Limb (tissue), 2 donors: ENCODE data around the gene CDC42BPB.

Source experiments
- DNase-seq, 2 donors: peaks; one replicate each; pipeline ENCODE4 v3.0.0-alpha.2; 2016; ENCODE audit errors: extremely low spot score in 2 of 2

The CDC42BPB gene

DNA sequence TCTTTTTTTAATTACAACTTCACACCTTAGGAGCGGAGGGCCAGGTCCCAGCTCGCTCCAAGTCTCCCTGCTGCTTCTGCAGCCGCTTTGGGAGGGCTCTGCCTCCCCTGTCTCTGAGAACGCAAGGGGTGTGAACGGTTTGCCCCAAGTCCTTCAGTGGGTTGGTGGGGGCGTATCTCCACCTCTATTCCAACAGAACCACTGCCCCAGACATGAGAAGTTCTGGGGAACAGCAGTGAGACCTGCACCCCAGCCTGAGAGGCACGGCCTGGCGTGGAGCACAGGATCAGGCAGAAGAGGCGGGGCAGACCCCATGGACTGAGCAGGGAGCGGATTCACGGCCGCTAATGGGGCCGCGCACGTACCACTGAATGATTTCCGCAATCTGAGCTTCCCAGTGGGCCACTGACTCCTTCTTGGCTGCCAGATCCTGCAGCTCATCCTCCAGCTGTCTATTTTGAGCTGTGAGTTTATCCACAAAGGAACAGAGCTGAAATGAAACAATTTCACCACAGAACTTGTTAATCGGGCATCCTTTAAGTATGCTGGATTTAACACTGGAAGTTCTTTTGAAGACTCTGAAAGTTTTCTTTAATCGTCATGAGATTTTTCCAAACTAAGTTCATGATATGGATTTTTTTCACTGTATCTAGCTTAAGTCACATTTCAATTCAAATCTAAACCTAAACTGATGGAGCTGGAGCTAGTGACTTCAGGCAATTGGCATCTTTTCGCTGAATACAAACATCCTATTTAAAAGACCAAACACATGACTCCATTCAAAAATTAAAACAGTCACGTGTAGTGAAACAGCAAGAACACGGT, 90.5 kb downstream of the CDC42BPB start:
- DNase-seq, result peak; percentile 65 to 73

DNA sequence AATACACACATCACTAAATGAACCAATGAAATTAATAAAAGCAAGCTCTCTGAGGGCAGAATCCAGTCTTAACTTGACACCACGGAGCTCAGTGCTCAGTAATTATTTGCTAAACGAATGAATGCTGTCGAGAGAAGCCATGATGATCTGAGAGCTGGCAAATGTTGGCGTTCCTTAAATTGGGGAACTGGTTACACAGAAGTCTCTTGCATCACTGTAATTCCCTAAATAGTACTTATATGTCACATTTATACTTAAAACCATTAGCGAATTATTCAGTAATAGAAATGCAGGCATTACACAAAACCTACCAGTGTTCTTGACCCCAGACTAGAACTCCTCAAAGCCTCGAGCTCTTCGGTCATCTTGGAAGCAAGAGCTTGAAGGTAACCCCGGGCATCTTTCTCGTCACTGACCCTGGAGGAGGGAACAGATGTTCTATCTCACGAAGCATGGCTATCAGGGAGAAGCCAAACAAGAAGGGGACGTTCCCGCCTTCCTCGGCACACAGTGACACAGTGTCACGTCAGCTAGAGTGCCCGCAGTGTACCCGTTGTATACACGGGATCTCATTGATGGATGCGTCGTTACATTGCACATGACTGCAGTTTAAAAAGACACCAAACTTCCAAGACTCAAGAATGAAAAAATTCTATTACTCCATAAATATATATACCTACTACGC, 91.2 kb downstream of the CDC42BPB start:
- DNase-seq, result no peak

DNA sequence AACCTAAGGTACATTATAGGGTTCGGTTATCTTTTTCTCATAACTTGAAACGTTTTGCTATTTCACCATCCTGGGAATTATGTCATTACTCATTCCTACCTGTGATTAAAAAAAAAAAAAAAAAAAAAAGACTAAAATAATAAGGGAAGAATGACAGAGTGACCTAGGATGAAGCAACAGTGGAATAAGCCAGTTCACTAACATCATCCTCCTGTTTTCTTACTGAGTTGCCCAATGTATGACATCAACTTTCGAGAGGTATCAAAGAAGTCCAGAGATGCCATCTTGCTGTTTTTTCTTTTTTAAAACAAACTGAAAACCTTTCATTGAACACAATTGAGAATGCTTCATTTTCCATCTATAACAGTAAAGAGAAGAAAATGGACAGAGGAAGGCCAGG, 92.1 kb downstream of the CDC42BPB start:
- no peak for DNase-seq

DNA sequence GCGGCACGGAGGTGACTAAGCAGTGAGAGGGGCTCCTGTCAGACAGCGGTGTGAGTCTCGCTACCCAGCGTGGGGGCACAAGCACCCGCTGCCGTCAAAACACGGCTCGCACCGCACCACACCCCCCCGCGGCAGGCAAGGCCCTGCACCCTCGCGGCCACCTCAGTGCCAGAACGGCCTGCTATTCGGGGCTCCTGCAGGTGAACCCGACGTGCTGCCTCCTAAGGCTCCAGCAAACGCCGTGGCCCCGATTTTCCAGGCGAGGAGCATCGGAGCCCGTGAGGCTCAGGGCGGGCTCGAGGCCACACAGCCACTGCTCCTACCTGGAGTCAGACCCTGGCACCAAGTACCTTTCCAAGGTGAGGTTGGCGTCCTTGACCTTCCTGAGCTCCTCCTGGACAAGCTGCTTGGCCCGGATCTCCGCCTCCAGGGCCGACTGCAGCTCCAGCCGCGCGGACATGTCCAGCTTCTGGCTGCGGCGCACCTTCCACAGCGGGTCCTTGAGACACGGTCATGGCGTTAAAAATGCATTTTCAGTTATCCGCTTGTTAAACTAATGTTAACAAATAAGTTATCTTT, 93.1 kb downstream of the CDC42BPB start:
- no peak for DNase-seq

DNA sequence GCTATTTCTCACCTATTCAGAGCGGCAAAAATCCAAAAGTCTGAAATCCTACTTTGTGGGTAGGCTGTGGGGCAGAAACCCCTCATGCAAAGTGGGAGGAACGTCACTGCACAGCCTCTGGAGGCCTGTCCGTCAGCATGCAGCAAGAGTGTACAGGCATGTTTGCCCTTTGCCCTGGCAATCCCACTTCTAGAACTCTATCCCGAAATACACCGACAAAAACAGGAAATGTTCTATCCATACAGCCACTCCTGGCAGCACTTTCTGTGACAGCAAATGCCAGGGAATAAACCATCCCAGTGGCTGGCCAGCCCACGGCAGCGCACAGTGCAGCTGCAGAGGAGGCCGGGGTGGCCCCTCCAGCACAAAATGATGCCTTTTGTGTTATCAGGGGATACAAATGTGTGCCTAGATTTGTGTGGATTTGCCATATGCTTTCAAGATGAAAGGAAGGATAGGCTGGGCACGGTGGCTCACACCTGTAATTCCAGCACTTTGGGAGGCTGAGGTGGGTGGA, 95.2 kb downstream of the CDC42BPB start:
- DNase-seq, result no peak

DNA sequence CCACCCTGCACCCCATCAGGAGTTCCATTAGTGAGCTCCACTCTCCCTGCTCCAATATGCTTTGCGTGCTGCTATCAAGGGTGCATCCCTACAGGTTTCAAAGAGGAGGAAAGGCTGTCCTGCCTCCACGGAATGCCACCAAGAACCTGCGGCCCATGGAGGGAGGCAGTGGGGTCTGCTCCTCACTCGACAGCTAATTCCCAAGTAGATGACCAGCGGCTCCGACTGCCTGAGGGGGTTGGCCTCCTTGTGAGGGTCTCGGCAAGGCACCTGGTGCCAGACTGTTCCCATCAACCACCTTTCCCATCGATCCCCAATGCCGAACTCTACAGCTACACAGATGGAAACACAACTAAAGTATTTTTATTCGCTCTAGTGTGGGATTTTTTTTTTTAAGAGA, 98.9 kb downstream of the CDC42BPB start:
- no peak for DNase-seq

DNA sequence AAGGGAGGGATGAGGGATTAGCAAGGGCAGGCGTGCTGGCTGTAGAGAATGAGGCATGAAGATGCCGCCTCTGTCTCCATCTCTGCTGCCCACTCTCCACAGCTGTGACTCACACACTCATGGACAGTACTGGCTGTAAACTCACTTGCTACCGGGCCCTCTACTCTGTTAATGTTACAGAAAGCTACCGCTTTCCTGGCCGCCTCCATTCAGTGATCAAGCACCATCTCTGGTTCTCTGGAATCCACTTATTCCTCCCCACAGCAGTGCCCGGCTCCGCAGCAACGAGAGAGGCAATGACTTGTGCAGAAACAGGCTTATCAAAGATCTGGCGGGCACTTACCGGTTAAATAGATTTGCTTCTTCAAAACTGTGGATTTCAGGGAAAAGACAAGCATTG, 100.1 kb downstream of the CDC42BPB start:
- no peak for DNase-seq

DNA sequence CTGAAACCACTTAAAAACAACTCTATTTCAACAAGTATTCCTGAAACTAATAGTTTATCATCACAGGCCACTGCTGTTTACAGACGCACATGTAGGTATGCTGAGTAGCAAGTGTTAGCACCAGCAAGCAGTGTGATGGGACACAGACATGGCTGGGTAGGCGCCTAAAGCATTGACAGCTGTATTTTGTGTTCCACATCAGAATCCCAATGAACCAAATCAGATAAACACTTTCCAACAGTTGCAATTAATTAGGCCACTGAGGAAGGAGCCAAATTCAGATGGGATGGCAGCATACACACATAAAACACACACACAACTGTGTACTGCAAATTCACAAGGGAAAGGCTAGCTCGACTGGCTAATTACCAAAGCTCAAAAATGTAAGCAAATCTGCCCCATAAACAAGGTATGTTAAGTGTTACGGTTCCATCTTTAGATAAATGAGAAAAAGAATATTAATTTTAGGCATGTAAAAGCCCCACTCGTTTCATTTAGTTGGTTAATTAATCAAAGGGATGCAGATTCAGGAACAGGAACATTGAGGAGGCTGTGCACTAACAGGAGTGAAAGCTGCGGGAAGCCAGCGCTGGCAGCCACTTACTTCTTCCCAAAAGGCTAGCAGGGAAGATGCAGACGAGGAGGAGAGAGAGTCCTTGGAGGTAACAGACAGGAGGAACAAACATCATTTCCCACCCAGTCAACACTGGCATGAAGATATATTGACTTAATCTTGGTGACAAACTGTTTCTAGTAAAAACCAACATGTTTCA, 101.5 kb downstream of the CDC42BPB start:
- DNase-seq, result no peak

DNA sequence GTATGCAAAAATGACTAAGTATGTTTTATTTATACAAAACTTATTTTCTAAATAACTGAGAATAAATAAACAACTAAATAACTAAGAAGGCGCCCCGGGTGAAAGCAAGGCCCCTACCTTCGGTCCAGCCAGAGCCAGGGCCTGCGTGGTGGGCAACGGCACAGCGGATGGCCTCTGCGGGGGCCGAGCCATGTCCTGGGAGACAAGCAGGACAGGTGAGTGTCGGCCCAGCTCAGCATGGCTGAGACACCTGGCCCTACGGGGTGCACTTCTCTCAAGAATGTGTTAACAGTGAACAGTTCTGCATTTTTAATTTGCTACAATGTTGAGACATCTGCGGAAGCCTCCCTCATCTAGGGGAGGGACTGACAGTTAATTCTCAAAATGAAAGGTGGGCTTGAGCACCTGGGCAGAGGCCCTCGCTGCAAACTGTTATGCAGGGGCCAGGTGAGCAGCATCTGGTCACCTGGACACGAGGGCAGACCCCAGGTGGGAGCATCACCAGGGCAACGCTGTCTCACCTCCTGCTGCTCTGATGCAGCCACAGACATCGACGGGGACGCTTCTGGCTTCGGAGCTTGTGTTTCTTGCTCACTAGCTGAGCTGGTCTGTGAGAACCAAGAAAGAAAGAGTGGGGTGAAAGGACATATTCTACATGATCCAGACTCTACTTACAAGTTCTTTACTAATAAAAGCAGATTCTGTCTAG, 103.1 kb downstream of the CDC42BPB start:
- DNase-seq, result no peak

DNA sequence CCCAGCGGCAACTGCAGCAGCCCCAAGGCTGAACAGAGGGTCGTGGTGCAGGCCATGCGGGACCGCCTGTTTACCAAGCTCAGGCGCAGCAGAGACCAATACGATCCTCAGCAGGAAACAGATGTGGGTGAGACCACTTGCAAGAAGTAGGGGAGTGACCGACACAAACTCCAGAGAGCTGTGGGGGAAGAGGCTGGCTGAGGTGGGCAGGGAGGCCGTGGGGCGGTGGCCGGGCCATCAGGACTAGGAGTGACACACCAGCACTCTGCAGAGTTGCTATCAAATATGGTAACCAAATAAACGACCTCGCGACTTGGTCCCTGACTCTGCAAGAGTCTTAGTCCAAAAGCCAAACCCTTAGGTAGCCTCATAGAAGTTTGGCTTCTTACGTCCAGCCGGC, 104.2 kb downstream of the CDC42BPB start:
- DNase-seq, result no peak

DNA sequence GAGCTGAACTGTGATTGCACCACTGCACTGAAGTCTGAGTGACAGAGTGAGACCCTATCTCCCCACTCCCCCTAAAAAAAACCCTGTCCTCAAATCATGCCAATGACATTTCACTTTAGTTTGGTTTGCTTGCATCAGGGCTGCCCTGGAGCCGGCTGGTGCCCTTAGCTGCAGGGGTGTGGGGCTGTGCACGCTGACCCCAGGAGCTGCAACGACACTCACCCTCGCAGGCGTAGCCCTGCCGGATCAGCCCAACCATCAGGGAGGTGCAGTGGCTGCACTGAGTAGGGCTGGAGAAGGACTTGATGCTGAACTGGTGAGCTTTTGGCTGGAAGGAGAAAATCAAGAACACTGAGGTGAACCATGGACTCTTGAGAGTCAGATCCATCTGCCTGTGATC, 105.1 kb downstream of the CDC42BPB start:
- DNase-seq, result no peak

DNA sequence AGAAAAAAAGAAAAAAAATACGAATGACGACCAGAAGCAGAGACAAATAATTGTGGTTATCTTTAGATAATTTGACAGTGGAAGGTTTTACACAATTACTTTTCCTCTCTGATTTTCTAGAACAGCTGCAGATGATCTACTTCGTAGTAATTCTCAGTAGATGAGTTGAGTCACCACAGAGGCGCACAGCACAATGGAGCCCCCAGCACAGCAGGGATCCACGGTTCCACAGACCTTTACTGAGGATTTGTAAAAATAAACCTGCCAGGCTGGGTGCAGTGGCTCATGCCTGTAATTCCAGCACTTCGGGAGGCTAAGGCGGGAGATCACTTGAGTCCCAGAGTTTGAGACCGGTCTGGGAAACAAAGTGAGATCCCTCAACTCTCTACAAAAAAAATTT, 105.5 kb downstream of the CDC42BPB start:
- DNase-seq, result no peak

DNA sequence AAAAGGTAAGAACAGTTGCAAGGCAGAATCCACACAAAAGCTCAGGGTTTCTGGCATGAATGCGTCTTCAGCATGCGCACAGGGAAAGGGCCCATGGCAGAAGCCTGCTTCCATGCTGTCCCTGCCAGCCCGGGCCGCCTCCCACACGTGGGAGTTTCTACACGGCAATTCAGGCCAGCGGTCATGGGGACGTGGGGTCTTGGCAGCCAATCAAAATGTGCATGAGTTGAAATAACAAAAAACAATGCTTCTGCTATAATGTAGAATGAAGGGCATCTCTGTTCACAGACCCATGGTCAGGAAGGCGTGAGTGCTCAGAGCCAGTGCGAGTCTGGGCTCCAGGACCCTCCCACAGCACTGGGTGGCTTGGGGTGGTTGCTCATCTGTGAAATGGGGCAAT, 106.3 kb downstream of the CDC42BPB start:
- DNase-seq, result no peak

DNA sequence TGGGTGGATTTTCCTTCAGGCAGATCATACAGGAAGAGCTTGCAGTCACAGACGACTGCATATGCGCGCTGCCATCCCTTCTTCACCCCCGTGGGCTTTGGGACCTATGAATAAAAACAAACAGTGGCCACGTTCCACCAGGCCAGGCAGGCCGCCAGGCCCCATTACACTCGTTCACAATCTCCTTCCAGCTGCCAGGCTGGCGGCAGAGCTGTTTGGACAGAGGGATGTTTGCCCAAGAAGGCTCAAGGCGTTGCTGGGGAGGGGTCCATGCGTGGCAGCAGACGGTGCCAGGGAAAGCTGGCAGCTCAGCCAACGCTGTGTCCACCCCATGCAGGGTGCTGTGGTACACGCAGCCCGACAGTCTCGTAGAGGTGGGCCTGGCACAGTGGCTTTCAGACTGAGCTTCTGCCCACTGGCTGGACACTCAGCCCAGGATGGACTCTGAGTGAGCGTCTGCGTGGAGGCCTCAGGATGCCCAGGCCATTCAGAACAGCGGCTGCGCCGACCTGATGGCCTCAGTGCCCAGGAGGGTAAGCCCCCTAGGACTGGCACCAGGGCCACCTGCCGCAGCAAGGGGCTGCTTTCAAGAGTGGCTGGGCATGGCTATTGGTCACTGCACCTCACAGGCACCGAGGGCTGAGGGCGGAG, 107.4 kb downstream of the CDC42BPB start:
- no peak for DNase-seq

DNA sequence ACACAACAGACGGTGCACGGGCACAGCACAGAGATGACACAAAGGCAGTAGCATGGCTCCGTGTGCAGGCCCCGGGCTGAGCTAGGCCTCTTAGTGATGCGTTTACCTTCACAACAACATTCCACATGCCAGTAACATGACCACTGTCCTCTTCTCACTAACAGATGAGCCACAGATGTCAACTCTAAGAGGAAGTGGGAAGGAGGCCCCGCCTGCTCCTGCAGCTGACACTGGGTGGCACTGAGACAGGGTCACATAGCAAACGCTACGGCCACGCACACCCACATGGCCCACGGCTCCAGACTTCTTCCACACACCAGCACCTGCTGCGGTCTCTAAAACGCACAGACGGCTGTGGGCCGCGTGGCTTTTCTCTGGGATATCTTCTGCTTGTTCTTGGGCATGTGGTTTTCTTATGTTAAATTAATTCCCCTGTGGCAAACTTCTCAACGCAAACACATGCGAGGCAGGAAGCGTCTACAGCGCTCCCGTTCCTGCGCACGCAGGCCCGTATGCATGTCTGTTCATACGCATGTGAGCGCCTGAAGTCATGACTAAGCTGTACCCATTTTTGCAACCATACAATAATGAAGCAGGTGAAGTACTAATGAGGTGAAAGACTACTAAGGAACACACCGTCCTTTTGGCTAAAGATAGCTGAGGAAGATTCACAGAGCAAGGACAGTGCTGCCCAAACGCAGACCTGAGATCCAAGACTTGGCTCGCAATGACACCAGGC, 108.1 kb downstream of the CDC42BPB start:
- DNase-seq, result peak in 1 of 2 donors; percentile 31

DNA sequence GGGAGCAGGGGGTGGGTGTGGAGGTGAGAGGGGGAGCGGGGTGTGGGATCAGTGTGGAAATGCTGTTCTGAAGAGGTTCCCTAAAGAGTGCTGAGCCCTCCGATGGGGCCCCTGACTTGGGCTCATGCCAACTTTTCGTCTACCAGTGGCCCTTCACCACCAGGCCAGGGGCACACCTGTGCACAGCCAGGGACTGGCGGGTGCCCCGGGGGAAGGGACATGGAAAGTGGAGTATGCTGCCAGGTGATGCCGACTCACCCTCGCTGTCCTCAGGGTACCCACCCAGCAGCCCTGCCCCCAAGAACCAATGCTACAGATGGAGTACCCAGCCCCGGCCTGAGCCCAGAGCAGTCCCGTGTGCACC, 108.7 kb downstream of the CDC42BPB start:
- DNase-seq, result no peak

DNA sequence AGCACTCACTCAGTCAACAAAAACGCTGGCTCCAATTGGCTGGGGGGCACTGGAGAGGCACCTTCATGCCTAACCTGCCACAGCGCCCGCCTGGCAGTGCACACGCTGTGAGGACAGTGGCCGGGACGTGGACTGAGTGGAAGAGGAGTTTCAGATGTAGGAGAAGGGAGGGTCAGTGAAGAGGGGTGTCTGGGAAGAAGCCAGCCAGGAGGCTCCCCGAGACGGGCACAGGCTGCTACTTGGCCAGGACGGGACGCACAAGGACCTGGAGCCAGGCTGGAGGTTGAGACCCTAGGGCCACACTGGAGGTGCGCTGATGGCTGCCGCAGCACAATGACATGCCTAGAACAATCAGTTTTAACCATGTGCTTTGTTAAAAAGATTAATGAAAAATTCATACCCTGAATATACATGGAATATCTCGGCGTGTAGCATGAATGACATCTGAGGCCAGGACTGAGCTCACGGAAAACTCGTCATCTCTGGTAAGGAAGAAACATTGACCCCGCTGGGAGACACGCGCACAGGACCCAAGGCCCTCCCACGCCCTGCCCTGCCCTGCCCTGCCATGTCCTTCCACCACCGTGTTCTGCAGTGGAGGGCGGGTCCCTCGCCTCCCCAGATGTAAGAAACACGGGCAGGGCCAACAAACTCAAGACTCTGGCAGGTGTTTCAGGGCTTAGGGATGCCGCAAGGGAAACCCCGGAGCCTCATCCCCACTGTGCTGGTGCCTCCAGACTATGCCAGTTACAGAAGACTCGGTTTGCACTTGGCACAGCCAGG, 109.8 kb downstream of the CDC42BPB start:
- no peak for DNase-seq

DNA sequence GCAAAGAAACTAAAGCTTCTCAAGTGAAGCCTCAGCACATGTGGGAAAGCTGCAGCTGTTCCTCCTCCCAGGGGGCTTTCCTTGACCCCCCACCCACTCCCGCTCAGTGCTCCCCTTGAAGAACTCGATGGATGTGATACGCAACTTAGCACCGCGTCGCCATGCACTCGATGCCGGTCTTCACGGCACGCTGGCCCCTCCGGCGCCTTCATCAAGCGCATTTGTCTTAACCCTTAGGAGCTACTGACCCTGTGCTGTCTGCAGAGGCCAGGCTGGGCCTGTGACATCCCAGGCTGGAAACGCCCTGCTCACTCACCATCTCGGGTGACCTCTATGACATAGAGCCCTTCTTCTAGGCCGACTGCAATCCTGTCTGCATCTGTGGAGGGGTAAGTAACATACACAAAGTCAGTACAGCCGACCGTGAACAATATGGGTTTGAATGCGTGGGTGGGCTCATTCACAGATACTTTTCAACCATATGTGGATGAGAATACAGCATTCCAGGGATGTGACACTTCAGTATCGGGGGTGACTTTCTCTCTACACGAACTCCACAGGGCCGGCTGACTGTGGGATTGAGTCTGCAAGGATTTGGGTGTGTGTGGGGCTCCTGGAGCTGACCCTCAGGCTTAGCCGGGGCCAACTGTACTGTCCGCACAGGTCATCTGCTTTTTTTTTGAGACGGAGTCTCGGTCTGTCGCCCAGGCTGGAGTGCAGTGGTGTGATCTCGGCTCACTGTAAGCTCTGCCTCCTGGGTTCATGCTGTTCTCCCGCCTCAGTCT, 111.8 kb downstream of the CDC42BPB start:
- DNase-seq, result no peak
